Measurements from ENCODE around the gene FAM151B. TPM values are rescaled to one million over a fixed set of nuclear protein-coding genes. Genes with fewer than 3 reads are reported as not detected.

The FAM151B gene
- total and polyA plus RNA-seq, 2 of the 8 experiments (the other 6 are each of a cell fraction or from before 2014, with no cell fraction given), result 0.62 to 1.1 TPM

DNA sequence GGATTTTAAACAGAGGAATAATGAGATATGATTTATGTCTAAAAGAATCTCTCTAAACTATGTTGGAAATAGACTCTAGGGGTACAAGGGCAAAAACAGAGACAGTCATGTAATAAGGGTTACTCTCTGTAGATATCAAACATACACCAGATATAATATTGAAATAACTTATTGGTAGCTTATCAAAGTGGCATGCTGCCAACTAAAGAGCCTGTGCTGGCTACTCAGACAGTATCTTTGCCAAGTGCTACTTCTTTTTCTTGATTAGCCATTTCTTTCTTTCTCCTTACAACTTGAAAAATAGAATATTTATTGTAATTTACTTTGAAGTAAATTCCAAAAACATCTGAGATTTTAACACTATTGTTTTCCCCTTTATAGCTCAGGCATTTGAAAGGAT is 45.2 kb upstream of the FAM151B start (continued):
- TF ChIP-seq, protein P1, sequence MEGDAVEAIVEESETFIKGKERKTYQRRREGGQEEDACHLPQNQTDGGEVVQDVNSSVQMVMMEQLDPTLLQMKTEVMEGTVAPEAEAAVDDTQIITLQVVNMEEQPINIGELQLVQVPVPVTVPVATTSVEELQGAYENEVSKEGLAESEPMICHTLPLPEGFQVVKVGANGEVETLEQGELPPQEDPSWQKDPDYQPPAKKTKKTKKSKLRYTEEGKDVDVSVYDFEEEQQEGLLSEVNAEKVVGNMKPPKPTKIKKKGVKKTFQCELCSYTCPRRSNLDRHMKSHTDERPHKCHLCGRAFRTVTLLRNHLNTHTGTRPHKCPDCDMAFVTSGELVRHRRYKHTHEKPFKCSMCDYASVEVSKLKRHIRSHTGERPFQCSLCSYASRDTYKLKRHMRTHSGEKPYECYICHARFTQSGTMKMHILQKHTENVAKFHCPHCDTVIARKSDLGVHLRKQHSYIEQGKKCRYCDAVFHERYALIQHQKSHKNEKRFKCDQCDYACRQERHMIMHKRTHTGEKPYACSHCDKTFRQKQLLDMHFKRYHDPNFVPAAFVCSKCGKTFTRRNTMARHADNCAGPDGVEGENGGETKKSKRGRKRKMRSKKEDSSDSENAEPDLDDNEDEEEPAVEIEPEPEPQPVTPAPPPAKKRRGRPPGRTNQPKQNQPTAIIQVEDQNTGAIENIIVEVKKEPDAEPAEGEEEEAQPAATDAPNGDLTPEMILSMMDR (IDR thresholded peaks at IDR 0.05; ENCODE audit: control extremely low read depth in 1 of 3, insufficient read depth in 1 of 3, low read depth in 1 of 3, low read length in 3 of 3), result no peak
